ENCODE results near the gene PARD3B. TPM values are rescaled to one million over a fixed set of nuclear protein-coding genes. Genes with fewer than 3 reads are reported as not detected.

PARD3B gene
- total RNA-seq, 1 experiment from 2014 or later, result 2.0 TPM

- no peak overlapping the region for H3K9ac ChIP-seq (ENCODE audit: low read length)
- H4K20me1 ChIP-seq (ENCODE audit: insufficient read depth), result no peaks in the 10 kb centered on the region
- H3K79me2 ChIP-seq (ENCODE audit: insufficient read depth, low read length), result no peaks in the 10 kb centered on the region
- no peak overlapping the region for H3K4me2 ChIP-seq (ENCODE audit: low read length)
- ChIA-PET CTCF (no interaction called here), RAD21 (ENCODE audit: low non-redundant PET in 1 of 2, low total read pairs in 2 of 2, uncharacterized antibody in 2 of 2, unreplicated experiment in 2 of 2) (no interaction called here), POLR2A (no interaction called here)
- no peaks in the 10 kb centered on the region for H3K9me3 ChIP-seq (ENCODE audit: control insufficient read depth in 1 of 2, insufficient read depth in 1 of 2, low read depth in 1 of 2, low read length in 2 of 2)
- H3K4me1 ChIP-seq (ENCODE audit: control insufficient read depth in 1 of 2, insufficient read depth in 2 of 2, low read length in 2 of 2), result no peaks in the 10 kb centered on the region
- no TSS peak for BruUV-seq (replicated peaks)
- intact Hi-C loops (cut with micrococcal nuclease), result no loop called here
- H3K36me3 ChIP-seq (ENCODE audit: control insufficient read depth in 1 of 2, insufficient read depth in 2 of 2, low read length in 2 of 2), result no peaks in the 10 kb centered on the region
- H3K27ac ChIP-seq (ENCODE audit: low read depth, low read length), result no peak overlapping the region
- ATAC-seq (no peak), DNase-seq (ENCODE audit: low read depth, low spot score) (no peak)
- H3K27me3 ChIP-seq (ENCODE audit: insufficient read depth, low read length), result no peaks in the 10 kb centered on the region
- no peak overlapping the region for H2AFZ ChIP-seq (ENCODE audit: low read depth, low read length, poor library complexity, severe bottlenecking)
- H3K9me2 ChIP-seq (ENCODE audit: insufficient read depth), result no peaks in the 10 kb centered on the region
- H3K4me3 ChIP-seq (replicated peaks in 1 of 2; ENCODE audit: low read depth in 1 of 2, low read length in 2 of 2), result no peak overlapping the region
- TF ChIP-seq ELF1 (IDR thresholded peaks at IDR 0.05; ENCODE audit: borderline replicate concordance, low read depth) (no peak), ZNF274 (IDR thresholded peaks at IDR 0.05; ENCODE audit: low read depth, low read length) (no peak)
Observed at GRCh38 chr2:204727368-204727767, 182.1 kb downstream of the PARD3B start.

- H4K20me1 ChIP-seq (ENCODE audit: insufficient read depth), result no peaks in the 10 kb centered on the region
- POLR2A ChIA-PET, result no interaction called here
- no peak for ATAC-seq
- no peak overlapping the region for H3K4me3 ChIP-seq (replicated peaks in 1 of 2; ENCODE audit: low read depth in 1 of 2, low read length in 2 of 2)
- no peak overlapping the region for H3K9ac ChIP-seq (ENCODE audit: low read length)
- H3K9me2 ChIP-seq (ENCODE audit: insufficient read depth), result no peaks in the 10 kb centered on the region
- RAD21 ChIA-PET (ENCODE audit: low non-redundant PET in 1 of 2, low total read pairs in 2 of 2, uncharacterized antibody in 2 of 2, unreplicated experiment in 2 of 2), result no interaction called here
- BruUV-seq (replicated peaks), result no TSS peak
- no peaks in the 10 kb centered on the region for H3K27me3 ChIP-seq (ENCODE audit: insufficient read depth, low read length)
- DNase-seq (ENCODE audit: low read depth, low spot score), result no peak
- H3K79me2 ChIP-seq (ENCODE audit: insufficient read depth, low read length), result no peaks in the 10 kb centered on the region
- H3K9me3 ChIP-seq (ENCODE audit: control insufficient read depth in 1 of 2, insufficient read depth in 1 of 2, low read depth in 1 of 2, low read length in 2 of 2), result no peaks in the 10 kb centered on the region
- no peaks in the 10 kb centered on the region for H3K36me3 ChIP-seq (ENCODE audit: control insufficient read depth in 1 of 2, insufficient read depth in 2 of 2, low read length in 2 of 2)
- no peak overlapping the region for H3K4me2 ChIP-seq (ENCODE audit: low read length)
- H2AFZ ChIP-seq (ENCODE audit: low read depth, low read length, poor library complexity, severe bottlenecking), result no peak overlapping the region
- no peak overlapping the region for H3K27ac ChIP-seq (ENCODE audit: low read depth, low read length)
- no peaks in the 10 kb centered on the region for H3K4me1 ChIP-seq (ENCODE audit: control insufficient read depth in 1 of 2, insufficient read depth in 2 of 2, low read length in 2 of 2)
- CTCF ChIA-PET, result no interaction called here
- TF ChIP-seq CTCF (IDR thresholded peaks at IDR 0.05 in 2 of 3, conservative IDR thresholded peaks at IDR 0.05 in 1 of 3; ENCODE audit: borderline replicate concordance in 1 of 3, insufficient read depth in 1 of 3, low read depth in 2 of 3, low read length in 2 of 3) (no peak), POLR2A (IDR thresholded peaks at IDR 0.05; ENCODE audit: borderline replicate concordance, extremely low read depth, insufficient read depth, insufficient read length) (no peak), ATF3 (IDR thresholded peaks at IDR 0.05) (no peak), YY1 (IDR thresholded peaks at IDR 0.05; ENCODE audit: extremely low read depth, insufficient replicate concordance, low read depth, low read length) (no peak), ZFX (IDR thresholded peaks at IDR 0.05) (no peak), JUND (IDR thresholded peaks at IDR 0.05) (no peak), MAX (IDR thresholded peaks at IDR 0.05) (no peak), SP1 (IDR thresholded peaks at IDR 0.05; ENCODE audit: low read depth) (no peak), FOSL1 (IDR thresholded peaks at IDR 0.05; ENCODE audit: low read depth) (no peak), POLR2AphosphoS5 (IDR thresholded peaks at IDR 0.05; ENCODE audit: low read depth, low read length) (no peak), CEBPB (IDR thresholded peaks at IDR 0.05; ENCODE audit: low read depth) (no peak), ZBTB33 (IDR thresholded peaks at IDR 0.05; ENCODE audit: extremely low read depth, insufficient replicate concordance, low read length) (no peak), RAD21 (IDR thresholded peaks at IDR 0.05; ENCODE audit: low read depth) (no peak)
- intact Hi-C loops (cut with micrococcal nuclease), result no loop called here
Observed at GRCh38 chr2:204730603-204731002, 185.3 kb downstream of the PARD3B start.
